ENCODE results near the gene FAM53B.

Gene FAM53B

GRCh38 chr10:124667425-124668345 is 76.5 kb downstream of the FAM53B start:
- H3K36me3 ChIP-seq = peaks cover 6% of the 10 kb centered on the region
- no peak for DNase-seq
- H3K27me3 ChIP-seq (ENCODE audit: insufficient read depth, low read depth, severe bottlenecking) = no peaks in the 10 kb centered on the region
- no peak for TF ChIP-seq CTCF (IDR thresholded peaks at IDR 0.05; ENCODE audit: low read depth, low read length)
- no peak overlapping the region for H3K27ac ChIP-seq
- no peak overlapping the region for H3K4me3 ChIP-seq (ENCODE audit: low read depth, low read length)
- no peaks in the 10 kb centered on the region for H3K9me3 ChIP-seq (ENCODE audit: severe bottlenecking)

- no peaks in the 10 kb centered on the region for H3K9me3 ChIP-seq (ENCODE audit: severe bottlenecking)
- no peak overlapping the region for H3K27ac ChIP-seq
- DNase-seq = no peak
- TF ChIP-seq CTCF (IDR thresholded peaks at IDR 0.05; ENCODE audit: low read depth, low read length) = no peak
- H3K36me3 ChIP-seq = peaks cover 6% of the 10 kb centered on the region
- H3K27me3 ChIP-seq (ENCODE audit: insufficient read depth, low read depth, severe bottlenecking) = no peaks in the 10 kb centered on the region
- H3K4me3 ChIP-seq (ENCODE audit: low read depth, low read length) = no peak overlapping the region
Observed at GRCh38 chr10:124666494-124666893, 77.7 kb downstream of the FAM53B start.

GRCh38 chr10:124665980-124666379 is 78.2 kb downstream of the FAM53B start:
- peaks cover 6% of the 10 kb centered on the region for H3K36me3 ChIP-seq
- no peaks in the 10 kb centered on the region for H3K27me3 ChIP-seq (ENCODE audit: insufficient read depth, low read depth, severe bottlenecking)
- H3K9me3 ChIP-seq (ENCODE audit: severe bottlenecking) = no peaks in the 10 kb centered on the region
- no peak overlapping the region for H3K4me3 ChIP-seq (ENCODE audit: low read depth, low read length)
- H3K27ac ChIP-seq = no peak overlapping the region
- TF ChIP-seq CTCF (IDR thresholded peaks at IDR 0.05; ENCODE audit: low read depth, low read length) = no peak
- DNase-seq = no peak

GRCh38 chr10:124665558-124665957 is 78.6 kb downstream of the FAM53B start:
- H3K27ac ChIP-seq = no peak overlapping the region
- no peaks in the 10 kb centered on the region for H3K27me3 ChIP-seq (ENCODE audit: insufficient read depth, low read depth, severe bottlenecking)
- DNase-seq = no peak
- peaks cover 6% of the 10 kb centered on the region for H3K36me3 ChIP-seq
- H3K9me3 ChIP-seq (ENCODE audit: severe bottlenecking) = no peaks in the 10 kb centered on the region
- no peak for TF ChIP-seq CTCF (IDR thresholded peaks at IDR 0.05; ENCODE audit: low read depth, low read length)
- no peak overlapping the region for H3K4me3 ChIP-seq (ENCODE audit: low read depth, low read length)

- no peaks in the 10 kb centered on the region for H3K27me3 ChIP-seq (ENCODE audit: insufficient read depth, low read depth, severe bottlenecking)
- H3K4me3 ChIP-seq (ENCODE audit: low read depth, low read length) = no peak overlapping the region
- no peak for TF ChIP-seq CTCF (IDR thresholded peaks at IDR 0.05; ENCODE audit: low read depth, low read length)
- peaks cover 6% of the 10 kb centered on the region for H3K36me3 ChIP-seq
- no peak overlapping the region for H3K27ac ChIP-seq
- DNase-seq = no peak
- H3K9me3 ChIP-seq (ENCODE audit: severe bottlenecking) = no peaks in the 10 kb centered on the region
Observed at GRCh38 chr10:124665091-124665490, 79.1 kb downstream of the FAM53B start.

All from WERI-Rb-1 (cell line).